Measurements from ENCODE around the gene ABLIM2.

DNA sequence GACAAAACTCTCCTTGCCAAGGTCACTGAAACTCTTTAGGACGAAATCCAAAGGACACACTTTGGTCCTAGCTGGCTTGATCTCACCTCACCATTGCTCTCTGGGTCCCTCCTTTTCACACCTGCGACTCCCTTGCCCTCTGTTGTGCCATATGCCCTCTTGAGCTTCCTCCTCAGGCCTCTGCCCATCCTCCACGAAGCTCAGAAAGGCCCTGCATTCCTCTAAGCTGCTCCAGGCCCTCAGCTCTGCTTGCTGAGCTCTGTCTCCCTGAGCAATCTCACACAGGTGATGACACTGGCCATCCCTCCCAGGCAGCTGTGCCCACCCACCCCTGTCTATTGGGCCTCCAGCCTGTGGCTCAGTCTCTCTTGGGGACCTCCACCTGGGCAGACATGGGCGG is 208.9 kb downstream of the ABLIM2 start:
- TF ChIP-seq EP300 (conservative IDR thresholded peaks at IDR 0.05; ENCODE audit: poor library complexity, severe bottlenecking) = no peak
- no peak for TF ChIP-seq MXI1 (conservative IDR thresholded peaks at IDR 0.05; ENCODE audit: poor library complexity, severe bottlenecking)
- TF ChIP-seq, protein P1, sequence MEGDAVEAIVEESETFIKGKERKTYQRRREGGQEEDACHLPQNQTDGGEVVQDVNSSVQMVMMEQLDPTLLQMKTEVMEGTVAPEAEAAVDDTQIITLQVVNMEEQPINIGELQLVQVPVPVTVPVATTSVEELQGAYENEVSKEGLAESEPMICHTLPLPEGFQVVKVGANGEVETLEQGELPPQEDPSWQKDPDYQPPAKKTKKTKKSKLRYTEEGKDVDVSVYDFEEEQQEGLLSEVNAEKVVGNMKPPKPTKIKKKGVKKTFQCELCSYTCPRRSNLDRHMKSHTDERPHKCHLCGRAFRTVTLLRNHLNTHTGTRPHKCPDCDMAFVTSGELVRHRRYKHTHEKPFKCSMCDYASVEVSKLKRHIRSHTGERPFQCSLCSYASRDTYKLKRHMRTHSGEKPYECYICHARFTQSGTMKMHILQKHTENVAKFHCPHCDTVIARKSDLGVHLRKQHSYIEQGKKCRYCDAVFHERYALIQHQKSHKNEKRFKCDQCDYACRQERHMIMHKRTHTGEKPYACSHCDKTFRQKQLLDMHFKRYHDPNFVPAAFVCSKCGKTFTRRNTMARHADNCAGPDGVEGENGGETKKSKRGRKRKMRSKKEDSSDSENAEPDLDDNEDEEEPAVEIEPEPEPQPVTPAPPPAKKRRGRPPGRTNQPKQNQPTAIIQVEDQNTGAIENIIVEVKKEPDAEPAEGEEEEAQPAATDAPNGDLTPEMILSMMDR (IDR thresholded peaks at IDR 0.05; ENCODE audit: poor library complexity, severe bottlenecking) = no peak
- TF ChIP-seq EZH2 (IDR thresholded peaks at IDR 0.05; ENCODE audit: borderline replicate concordance, insufficient read depth, low read length, poor library complexity, severe bottlenecking) = no peak
- no peak for TF ChIP-seq POLR2AphosphoS5 (IDR thresholded peaks at IDR 0.05)

All from neural cell (in vitro differentiated cells).